A673 (cell line): ENCODE results near the gene TENM3.

ENCODE experiments used
- CTCF ChIP-seq: fragments of 300-800, 200-600 bp; sonication (generic); conservative IDR thresholded peaks from 2 replicates; pipeline ENCODE4 v1.5.1; 2017; ENCODE audit warnings: low read depth, mild to moderate bottlenecking, antibody characterized with exemption, low read length, moderate library complexity, mixed read lengths
- EZH2 ChIP-seq: fragments of 200-600 bp; sonication (generic); IDR thresholded peaks from 2 replicates; pipeline ENCODE4 v1.6.1; 2017; ENCODE audit warnings: borderline replicate concordance, low read depth, mild to moderate bottlenecking, mixed read lengths, antibody characterized with exemption, low read length; ENCODE audit not compliant: poor library complexity, severe bottlenecking

GRCh38 chr4:182806259-182807252, 563.4 kb downstream of the TENM3 start:
- TF ChIP-seq CTCF = peak; percentile 93
- no peak for TF ChIP-seq EZH2
